GM19397 (cell line): ENCODE measurements around the gene CDH7.

Source experiments
- ATAC-seq: cut with Tn5 transposase; IDR thresholded peaks from one replicate; pipeline ENCODE4 v1.9.1; 2021; ENCODE audit warnings: mild to moderate bottlenecking, moderate library complexity; ENCODE audit not compliant: unreplicated experiment

The CDH7 gene

GRCh38 chr18:65901522-65901921 lies 150.7 kb downstream of the CDH7 start:
- no peak for ATAC-seq

- ATAC-seq, result no peak
These were observed 155.8 kb downstream of the CDH7 start for GRCh38 chr18:65906621-65907034.

- no peak for ATAC-seq
These were observed 156.5 kb downstream of the CDH7 start for GRCh38 chr18:65907281-65907680.

GRCh38 chr18:65919018-65919417 lies 168.2 kb downstream of the CDH7 start:
- no peak for ATAC-seq

GRCh38 chr18:65919663-65920062 lies 168.9 kb downstream of the CDH7 start:
- no peak for ATAC-seq

GRCh38 chr18:65922103-65922502 lies 171.3 kb downstream of the CDH7 start:
- no peak for ATAC-seq

GRCh38 chr18:65924904-65925303 lies 174.1 kb downstream of the CDH7 start:
- no peak for ATAC-seq

GRCh38 chr18:65934874-65935273 lies 184.1 kb downstream of the CDH7 start:
- ATAC-seq, result no peak

GRCh38 chr18:65936678-65937077 lies 185.9 kb downstream of the CDH7 start:
- no peak for ATAC-seq

- no peak for ATAC-seq
These were observed 186.4 kb downstream of the CDH7 start for GRCh38 chr18:65937180-65937579.

- peak; percentile 71 for ATAC-seq
These were observed 188.0 kb downstream of the CDH7 start for GRCh38 chr18:65938592-65939372.
